ENCODE results near the gene CCDC102B. TPM values are rescaled to one million over a fixed set of nuclear protein-coding genes. Genes with fewer than 3 reads are reported as not detected.

CCDC102B gene
- total RNA-seq, 2 donors from 2014 or later = 4.9 to 5.0 TPM

GRCh38 chr18:69031571-69031970 is 233.7 kb downstream of the CCDC102B start:
- Histone ChIP-seq H3K36me3 (ENCODE audit: control insufficient read depth, insufficient read depth, low read length) (no peaks in the 10 kb centered on the region), H3K9me3 (ENCODE audit: control insufficient read depth, low read length) (no peaks in the 10 kb centered on the region), H3K9ac (ENCODE audit: extremely low read depth, low read length, poor library complexity, severe bottlenecking) (no peak overlapping the region), H3K4me1 (ENCODE audit: control insufficient read depth, insufficient read depth, low read length) (no peaks in the 10 kb centered on the region), H3K4me3 (ENCODE audit: low read length) (no peak overlapping the region), H3K27ac (ENCODE audit: low read depth, low read length) (no peak overlapping the region), H3K27me3 (ENCODE audit: control insufficient read depth, insufficient read depth, low read length, poor library complexity, severe bottlenecking) (no peaks in the 10 kb centered on the region)
- H3K4me1 Mint-ChIP-seq = no peaks in the 10 kb centered on the region
- H3K36me3 Mint-ChIP-seq (ENCODE audit: low read depth) = no peaks in the 10 kb centered on the region
- H3K27ac Mint-ChIP-seq = no peak overlapping the region
- no peaks in the 10 kb centered on the region for H3K27me3 Mint-ChIP-seq (ENCODE audit: insufficient read depth)
- no peak for DNase-seq
- H3K4me3 Mint-ChIP-seq = no peak overlapping the region
- WGBS, 2 experiments (ENCODE audit: insufficient coverage in 1 of 2, insufficient read length in 1 of 2) = no CpG with 5 or more reads among the region's 1 CpG
- H3K9me3 Mint-ChIP-seq = no peaks in the 10 kb centered on the region
- TF ChIP-seq CTCF (conservative IDR thresholded peaks at IDR 0.05) = no peak

- H3K36me3 ChIP-seq (ENCODE audit: control insufficient read depth, insufficient read depth, low read length) = no peaks in the 10 kb centered on the region
- H3K9me3 Mint-ChIP-seq = no peaks in the 10 kb centered on the region
- no peaks in the 10 kb centered on the region for H3K4me1 ChIP-seq (ENCODE audit: control insufficient read depth, insufficient read depth, low read length)
- no peak overlapping the region for H3K27ac ChIP-seq (ENCODE audit: low read depth, low read length)
- no peaks in the 10 kb centered on the region for H3K9me3 ChIP-seq (ENCODE audit: control insufficient read depth, low read length)
- H3K4me1 Mint-ChIP-seq = no peaks in the 10 kb centered on the region
- H3K27me3 Mint-ChIP-seq (ENCODE audit: insufficient read depth) = no peaks in the 10 kb centered on the region
- no peak overlapping the region for H3K4me3 ChIP-seq (ENCODE audit: low read length)
- no peak for DNase-seq
- no peak for TF ChIP-seq CTCF (conservative IDR thresholded peaks at IDR 0.05)
- H3K27ac Mint-ChIP-seq = no peak overlapping the region
- H3K36me3 Mint-ChIP-seq (ENCODE audit: low read depth) = no peaks in the 10 kb centered on the region
- H3K27me3 ChIP-seq (ENCODE audit: control insufficient read depth, insufficient read depth, low read length, poor library complexity, severe bottlenecking) = no peaks in the 10 kb centered on the region
- H3K4me3 Mint-ChIP-seq = no peak overlapping the region
- H3K9ac ChIP-seq (ENCODE audit: extremely low read depth, low read length, poor library complexity, severe bottlenecking) = no peak overlapping the region
Measured at GRCh38 chr18:69032009-69032408, 234.1 kb downstream of the CCDC102B start.

GRCh38 chr18:69035756-69036155 is 237.9 kb downstream of the CCDC102B start:
- H3K36me3 Mint-ChIP-seq (ENCODE audit: low read depth) = no peaks in the 10 kb centered on the region
- no peak overlapping the region for H3K9ac ChIP-seq (ENCODE audit: extremely low read depth, low read length, poor library complexity, severe bottlenecking)
- no peak overlapping the region for H3K4me3 ChIP-seq (ENCODE audit: low read length)
- no peak overlapping the region for H3K27ac ChIP-seq (ENCODE audit: low read depth, low read length)
- H3K4me3 Mint-ChIP-seq = no peak overlapping the region
- no peak for DNase-seq
- no peak for TF ChIP-seq CTCF (conservative IDR thresholded peaks at IDR 0.05)
- no peaks in the 10 kb centered on the region for H3K27me3 Mint-ChIP-seq (ENCODE audit: insufficient read depth)
- H3K36me3 ChIP-seq (ENCODE audit: control insufficient read depth, insufficient read depth, low read length) = no peaks in the 10 kb centered on the region
- no peak overlapping the region for H3K27ac Mint-ChIP-seq
- H3K4me1 Mint-ChIP-seq = no peaks in the 10 kb centered on the region
- H3K4me1 ChIP-seq (ENCODE audit: control insufficient read depth, insufficient read depth, low read length) = peaks cover 4% of the 10 kb centered on the region
- no peaks in the 10 kb centered on the region for H3K9me3 Mint-ChIP-seq
- no peaks in the 10 kb centered on the region for H3K9me3 ChIP-seq (ENCODE audit: control insufficient read depth, low read length)
- WGBS, 2 experiments (ENCODE audit: insufficient coverage in 1 of 2, insufficient read length in 1 of 2) = 95% methylated on average over 1 of the region's 1 CpG; no CpG with 5 or more reads in 1 of the 2 experiments
- no peaks in the 10 kb centered on the region for H3K27me3 ChIP-seq (ENCODE audit: control insufficient read depth, insufficient read depth, low read length, poor library complexity, severe bottlenecking)

Data from endodermal cell (in vitro differentiated cells).